ENCODE data around the gene EXOC3.

- TF ChIP-seq, protein P1, sequence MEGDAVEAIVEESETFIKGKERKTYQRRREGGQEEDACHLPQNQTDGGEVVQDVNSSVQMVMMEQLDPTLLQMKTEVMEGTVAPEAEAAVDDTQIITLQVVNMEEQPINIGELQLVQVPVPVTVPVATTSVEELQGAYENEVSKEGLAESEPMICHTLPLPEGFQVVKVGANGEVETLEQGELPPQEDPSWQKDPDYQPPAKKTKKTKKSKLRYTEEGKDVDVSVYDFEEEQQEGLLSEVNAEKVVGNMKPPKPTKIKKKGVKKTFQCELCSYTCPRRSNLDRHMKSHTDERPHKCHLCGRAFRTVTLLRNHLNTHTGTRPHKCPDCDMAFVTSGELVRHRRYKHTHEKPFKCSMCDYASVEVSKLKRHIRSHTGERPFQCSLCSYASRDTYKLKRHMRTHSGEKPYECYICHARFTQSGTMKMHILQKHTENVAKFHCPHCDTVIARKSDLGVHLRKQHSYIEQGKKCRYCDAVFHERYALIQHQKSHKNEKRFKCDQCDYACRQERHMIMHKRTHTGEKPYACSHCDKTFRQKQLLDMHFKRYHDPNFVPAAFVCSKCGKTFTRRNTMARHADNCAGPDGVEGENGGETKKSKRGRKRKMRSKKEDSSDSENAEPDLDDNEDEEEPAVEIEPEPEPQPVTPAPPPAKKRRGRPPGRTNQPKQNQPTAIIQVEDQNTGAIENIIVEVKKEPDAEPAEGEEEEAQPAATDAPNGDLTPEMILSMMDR (IDR thresholded peaks at IDR 0.05), result no peak
- no peak for TF ChIP-seq POLR2A (IDR thresholded peaks at IDR 0.05)
- TF ChIP-seq POLR2AphosphoS5 (IDR thresholded peaks at IDR 0.05), result no peak
- TF ChIP-seq EP300 (IDR thresholded peaks at IDR 0.05), result no peak
Measured at GRCh38 chr5:419970-420369, 23.0 kb upstream of the EXOC3 start.

Data from gastroesophageal sphincter (tissue), 3 donors.